Stimulated activated CD4-positive, alpha-beta T cell treated with anti-CD3 and anti-CD28 coated beads, Interleukin-1b, Interleukin-23, amount 100 ng/mL, for 1 hour (primary cell): ENCODE results near the gene DLL1.
"Not testable (repeated sequence)": the region's sequence is repeated elsewhere in the genome, so short reads cannot be mapped to it uniquely, and the experiment has no call there.

ENCODE experiments used
- DNase-seq, 2 donors: peaks; one replicate each; pipeline ENCODE4 v3.0.0-alpha.2; 2020; ENCODE audit warnings: low read depth in 2 of 2

DLL1 gene

DNA sequence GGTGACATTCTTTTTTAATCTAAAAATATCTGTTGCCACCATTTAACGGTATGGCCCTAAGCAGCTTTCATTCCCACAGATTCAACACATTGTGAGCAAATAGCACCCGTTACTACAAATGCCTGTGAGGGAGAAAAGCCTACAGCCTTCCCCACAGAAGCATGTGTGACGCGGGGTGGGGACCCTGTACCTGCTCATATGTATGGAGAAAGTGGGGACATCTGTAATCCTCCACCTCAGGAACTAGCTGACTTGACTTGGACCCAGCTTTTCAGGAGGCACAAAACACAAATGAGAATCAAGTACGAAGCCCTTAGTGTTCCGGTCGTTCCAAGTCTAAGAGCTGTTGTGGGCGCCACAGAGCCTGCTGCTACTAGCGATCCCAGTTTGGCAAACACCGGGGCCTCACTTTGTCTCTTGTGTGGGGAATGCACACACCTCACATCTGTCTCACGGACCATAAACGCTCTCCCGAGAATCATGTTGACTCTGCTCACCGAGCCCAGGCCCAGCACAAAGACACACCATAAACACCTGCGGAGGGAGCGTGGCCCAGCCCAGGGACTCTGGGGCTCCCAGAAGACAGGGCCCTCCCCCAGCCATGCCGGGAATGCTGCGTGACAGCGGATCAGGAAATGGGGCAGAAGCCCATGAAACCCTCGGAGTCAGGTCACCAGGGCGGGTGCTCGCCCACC, 21.6 kb downstream of the DLL1 start:
- no peak for DNase-seq

DNA sequence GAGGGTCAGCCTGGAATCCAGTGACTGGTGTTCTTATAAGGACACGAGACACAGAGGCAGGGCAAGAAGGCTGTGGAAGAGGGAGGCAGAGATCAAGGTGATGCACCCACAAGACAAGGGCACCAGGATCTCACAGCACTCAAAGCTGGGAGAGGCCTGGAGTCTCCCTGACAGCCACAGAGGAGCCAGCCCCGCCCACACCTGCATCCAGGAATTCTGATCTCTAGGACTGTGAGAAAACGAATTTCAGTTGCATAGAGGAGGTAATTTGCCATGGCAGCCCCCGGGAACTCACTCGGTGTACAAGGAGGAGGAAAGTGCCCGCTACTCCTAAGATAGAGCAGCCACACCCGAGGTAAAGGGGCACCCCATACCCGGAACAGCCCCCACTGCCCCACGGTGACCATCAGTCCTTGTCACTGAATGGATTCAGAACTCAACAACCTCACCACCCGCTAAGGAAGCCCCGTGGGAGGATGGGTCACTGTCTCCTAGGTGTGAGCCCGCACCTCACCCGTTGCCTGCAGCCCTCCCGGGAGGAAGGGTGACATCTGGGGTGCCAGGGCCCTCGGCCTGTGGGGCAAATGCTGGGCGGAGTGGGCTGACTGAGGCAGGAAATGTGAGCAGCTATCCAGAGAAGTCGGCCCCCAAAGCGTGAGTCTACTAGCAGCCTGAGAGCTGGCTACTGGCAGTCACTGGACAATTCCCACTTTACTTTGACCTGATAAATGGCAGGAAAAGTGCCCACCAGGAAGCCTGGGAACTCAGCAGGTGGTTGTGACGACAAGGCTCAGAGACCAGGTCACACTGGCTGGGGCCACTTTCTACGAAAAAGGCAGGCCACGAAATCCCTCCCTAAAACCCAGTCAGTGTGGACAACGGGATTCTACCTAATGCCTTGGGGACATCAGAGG, 22.4 kb downstream of the DLL1 start:
- DNase-seq: no peak

DNA sequence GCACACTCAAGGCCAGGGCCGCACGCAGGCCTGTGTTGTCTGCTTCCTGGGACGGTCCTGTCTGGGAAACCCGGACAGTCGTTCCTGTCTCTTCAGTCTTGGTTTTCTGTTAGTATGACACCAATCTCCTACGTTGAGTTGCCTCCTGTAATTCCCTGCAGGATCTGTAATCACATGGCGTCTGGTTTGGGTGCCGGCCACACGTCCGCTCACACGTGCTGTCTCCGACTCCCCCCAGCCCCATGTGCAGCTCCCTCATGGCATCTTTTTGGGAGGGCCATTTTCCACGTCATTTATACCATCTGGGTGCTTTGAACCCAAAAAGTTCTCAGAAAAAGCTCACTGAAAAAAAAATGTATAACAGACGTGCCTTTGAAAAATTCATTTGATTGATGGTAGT, 23.2 kb downstream of the DLL1 start:
- DNase-seq: no peak

DNA sequence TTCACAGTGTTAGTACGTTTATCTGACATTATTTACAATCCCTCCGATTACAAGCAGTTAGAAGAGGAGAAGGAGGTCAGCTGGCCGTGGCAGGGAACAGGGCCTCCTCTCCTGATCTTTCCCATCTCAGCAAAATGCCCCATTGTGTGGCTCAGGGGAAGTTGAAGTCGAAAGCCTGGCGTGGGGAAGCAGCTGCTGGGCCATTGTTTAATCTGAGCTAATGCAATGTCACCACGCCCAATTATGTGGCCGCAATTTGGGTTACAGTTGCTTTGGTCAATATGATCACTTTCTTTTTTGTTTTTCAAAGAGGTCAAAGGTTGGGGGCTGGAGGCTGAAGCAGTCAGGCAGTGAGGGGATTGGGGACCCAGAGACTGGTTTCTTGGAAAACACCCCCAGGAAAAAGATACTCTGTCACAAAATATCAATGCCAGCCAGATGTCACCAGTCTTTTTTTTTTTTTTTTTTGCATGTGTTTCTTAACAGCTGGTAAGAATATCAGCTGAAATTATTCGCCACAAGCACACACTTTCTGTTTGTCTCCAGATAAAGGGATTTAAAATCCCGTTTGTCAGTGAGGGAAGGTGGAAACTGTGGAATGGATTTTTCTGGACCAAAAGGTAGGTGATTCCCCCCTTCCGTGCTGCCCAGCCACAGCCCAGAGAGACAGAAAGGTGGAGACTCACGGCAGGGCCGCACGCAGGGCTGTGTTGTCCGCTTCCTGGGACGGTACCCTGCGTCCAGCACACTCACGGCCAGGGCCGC, 24.6 kb downstream of the DLL1 start:
- no peak for DNase-seq

DNA sequence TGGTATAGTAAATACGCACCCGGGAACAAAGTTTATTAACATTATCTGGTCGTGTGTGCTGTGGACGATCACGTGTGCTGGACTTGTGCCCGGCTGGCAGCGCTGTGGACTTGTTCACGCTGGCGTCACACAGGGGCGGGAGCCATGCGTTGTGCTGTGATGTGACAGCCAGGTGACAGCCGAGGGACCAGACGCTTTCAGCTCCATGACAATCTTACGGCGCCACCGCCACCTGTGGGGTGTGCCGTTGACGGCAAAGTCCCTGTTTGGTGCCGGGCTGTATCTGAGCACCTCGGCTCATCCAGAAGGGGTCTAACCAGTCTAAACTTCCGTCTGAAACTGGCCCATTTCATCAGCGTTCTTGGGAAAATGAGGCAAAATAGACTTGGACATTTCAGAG, 25.2 kb downstream of the DLL1 start:
- no peak for DNase-seq

DNA sequence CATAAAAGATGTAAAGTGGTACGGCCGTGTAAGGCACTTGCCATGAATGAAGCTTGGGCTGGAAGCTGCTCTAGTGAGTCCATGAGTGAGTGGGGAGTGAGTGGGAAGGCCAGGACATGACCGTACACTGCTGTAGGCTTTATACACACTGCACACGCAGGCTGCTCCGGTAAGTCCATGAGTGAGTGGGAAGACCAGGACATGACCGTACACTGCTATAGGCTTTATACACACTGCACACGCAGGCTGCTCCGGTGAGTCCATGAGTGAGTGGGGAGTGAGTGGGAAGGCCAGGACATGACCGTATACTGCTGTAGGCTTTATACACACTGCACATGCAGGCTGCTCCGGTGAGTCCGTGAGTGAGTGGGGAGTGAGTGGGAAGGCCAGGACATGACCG, 26.2 kb downstream of the DLL1 start:
- not testable (repeated sequence) for DNase-seq

DNA sequence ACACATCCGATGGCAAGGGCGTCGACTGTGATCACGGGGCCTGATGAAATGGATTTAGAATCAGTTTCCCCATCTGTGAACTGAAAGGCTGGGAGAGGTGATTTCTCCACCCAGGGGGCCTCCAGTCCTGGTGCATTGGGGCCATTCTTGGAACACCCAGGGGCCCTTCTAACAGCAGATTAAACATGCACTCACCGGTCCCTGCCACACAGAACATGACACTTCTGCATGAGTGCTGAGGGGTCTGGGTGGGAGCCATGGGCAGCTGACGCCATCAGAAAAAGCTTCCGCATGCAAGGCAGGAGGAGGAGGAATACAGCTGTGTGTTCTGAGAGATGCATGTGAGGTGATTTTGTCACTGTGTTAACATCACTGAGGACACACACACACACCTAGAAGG, 26.8 kb downstream of the DLL1 start:
- no peak for DNase-seq

DNA sequence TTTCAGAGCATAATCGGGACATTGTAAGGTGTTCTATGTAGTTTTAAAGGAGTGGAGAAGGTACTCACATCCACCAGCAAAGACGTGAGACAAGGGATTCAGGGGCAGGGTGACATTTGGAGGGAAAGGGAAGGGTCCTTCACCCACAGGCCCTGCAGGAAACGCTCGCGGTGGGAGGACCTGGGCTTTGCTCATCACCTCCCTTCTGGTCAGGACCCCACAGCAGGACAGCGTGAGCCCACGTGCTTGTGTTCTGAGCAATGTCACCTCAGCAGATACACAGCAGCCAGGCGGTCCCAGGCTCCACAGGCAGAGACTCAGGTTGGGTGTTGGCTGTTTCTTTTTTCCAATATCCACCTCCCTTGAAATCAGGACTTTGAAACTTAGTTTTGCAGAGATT, 27.5 kb downstream of the DLL1 start:
- DNase-seq: no peak

DNA sequence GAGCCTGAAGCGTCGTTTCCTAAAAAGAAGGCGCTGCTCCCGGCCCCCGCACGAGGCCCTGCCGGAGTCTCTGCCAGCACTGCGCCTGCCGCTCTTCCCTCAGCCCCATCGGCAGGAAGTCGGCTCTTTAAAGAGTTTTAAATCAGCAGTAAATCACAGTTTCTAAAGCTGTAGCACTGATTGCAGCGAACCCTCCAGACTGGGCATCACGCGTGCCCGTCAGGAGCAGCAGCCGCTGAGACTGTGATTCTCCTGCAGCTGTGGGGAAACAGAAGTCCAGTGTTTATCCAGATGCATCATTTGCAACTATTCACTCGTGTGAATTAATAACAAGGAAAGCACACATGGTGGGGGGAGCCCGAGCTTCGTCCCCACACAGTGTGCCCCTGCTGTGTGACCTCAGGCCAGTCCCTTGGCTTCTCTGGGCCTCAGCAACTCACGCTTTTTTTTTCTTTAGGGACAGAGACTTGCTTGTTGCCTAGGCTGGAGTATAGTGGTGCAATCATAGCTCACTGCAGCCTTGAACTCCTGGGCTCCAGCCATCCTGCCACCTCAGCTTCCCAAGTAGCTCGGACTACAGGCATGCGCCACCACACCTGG, 28.3 kb downstream of the DLL1 start:
- no peak for DNase-seq

DNA sequence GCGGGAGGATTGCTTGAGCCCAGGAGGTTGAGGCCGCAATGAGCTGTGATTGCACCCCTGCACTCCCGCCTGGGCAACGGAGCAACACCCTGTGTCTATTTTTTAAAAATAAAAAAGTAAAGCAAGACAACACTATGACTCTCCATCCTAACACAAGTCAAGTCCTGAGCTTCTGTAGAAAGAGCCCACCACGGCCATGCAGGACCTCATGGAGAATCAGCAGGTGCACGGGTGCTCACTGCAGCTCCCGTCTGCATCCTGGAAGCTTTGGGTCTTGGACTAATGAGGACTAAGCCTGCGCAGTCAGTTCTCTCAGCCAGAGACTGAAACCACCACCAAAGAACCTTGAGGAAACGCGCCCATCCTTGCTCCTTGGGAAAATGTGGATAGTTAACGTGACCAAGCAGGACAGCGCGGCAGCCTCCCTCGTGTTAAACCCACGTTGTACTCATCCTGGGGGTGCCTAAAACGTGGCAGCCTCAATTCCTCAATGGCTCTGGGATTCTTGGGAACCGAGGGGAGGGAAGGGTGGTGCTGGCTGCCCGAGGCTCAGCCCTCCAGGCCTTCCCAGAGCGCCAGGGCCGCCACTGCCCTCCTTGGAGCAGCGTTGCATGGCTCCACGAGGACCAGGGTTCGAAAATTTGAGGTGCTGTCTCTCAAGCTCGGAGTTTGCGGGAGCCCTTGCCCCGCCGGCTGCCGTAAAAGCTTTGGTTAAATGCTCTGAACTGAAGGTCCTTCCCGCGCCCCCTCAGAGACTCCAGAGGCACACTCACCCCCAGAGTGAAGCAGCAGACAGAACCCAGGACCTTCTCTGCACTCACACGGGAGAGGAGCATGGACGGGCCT, 29.0 kb downstream of the DLL1 start:
- DNase-seq: no peak

DNA sequence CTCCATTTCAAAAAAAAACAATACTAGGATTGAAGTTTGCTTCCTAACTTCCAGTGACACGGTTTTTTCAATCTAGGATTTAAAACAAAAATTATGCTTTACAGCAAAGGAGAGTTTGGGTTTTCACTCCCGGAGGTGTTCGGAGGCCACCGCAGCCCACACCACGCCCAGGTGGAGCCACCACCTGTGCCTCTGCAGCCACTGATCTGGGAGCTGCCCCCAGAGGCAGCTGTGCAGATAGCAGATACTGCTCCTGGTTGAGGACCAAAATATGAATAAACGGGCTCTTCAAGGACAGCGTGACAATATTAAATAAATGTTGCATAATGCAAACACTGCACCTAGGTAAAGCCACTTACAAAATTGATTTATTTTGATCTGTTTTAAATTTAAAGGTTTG, 30.2 kb downstream of the DLL1 start:
- no peak for DNase-seq

DNA sequence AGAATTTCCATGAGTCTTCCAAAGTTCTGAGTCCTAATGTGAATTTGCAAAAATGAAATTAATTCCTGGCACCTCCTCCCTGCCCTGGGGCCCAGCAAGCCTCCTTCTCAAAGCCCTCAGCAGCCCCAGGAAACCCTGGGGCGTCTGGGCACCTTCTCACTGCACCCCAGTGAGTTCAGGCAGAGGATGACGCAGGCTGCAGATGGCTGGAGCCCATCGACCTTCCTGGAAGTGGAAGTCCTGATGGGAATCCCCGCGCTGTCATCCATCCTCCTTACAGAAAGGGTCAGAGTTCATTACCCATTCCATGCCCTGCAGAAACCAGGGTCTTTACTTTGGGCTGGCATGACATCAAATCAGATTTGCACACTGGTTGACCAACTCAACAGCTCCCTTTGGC, 31.6 kb downstream of the DLL1 start:
- no peak for DNase-seq

DNA sequence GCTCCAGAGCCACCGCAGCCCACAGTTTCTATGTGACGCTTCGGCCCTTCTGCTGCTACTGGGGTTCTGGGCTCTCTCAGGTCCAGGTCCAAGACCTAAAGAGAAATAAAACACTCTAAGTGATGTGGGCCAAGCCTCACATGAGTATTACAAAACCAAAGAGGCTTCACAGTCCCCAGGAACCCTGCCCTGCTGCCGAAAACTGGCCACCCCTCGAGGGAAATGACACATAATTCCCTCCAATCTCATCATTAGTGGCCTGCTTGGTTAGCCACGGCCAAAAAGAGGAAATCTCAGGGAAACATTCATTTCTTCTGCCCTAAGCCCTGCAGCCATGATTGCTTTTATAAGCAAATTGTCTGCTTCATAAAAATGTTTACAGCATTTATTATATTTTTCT, 32.5 kb downstream of the DLL1 start:
- no peak for DNase-seq

DNA sequence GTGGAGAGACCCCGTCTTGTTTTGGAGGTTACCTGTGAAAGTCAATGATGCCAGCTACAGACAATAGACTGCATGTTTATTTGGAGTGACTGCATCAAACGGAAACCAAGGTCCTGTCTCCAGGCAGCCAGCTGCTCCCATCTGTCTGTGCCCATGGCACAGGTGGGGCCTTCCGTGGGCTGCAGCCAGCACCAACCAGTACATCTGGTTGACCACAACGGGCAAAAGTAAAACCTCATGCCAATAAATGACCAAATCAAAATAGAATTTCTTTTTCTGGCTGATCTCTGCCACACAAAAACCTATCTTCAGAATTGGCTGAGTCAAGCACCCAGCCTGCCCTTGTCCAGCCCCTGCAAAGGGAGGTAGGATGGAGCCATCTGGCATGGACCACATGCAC, 33.5 kb downstream of the DLL1 start:
- DNase-seq: no peak

DNA sequence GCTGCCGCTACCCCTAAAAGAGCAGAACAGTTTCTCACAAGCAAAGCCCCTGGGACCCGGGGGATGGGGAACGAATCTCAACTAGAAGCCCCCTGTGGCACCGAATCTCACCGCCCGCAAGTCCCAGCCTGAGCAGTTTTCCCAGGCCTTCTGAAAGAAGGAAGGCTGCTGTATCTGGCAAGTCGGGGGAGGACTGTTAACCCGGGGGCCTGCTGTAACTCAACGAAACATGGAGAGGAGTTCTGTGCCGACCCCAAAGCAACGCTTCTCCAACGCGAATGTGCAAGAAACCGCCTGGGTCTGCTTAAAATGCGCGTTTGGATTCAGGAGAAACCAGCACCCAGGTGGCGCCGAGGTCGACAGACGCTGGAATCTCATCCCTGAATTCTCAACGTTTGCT, 34.2 kb downstream of the DLL1 start:
- DNase-seq: no peak

DNA sequence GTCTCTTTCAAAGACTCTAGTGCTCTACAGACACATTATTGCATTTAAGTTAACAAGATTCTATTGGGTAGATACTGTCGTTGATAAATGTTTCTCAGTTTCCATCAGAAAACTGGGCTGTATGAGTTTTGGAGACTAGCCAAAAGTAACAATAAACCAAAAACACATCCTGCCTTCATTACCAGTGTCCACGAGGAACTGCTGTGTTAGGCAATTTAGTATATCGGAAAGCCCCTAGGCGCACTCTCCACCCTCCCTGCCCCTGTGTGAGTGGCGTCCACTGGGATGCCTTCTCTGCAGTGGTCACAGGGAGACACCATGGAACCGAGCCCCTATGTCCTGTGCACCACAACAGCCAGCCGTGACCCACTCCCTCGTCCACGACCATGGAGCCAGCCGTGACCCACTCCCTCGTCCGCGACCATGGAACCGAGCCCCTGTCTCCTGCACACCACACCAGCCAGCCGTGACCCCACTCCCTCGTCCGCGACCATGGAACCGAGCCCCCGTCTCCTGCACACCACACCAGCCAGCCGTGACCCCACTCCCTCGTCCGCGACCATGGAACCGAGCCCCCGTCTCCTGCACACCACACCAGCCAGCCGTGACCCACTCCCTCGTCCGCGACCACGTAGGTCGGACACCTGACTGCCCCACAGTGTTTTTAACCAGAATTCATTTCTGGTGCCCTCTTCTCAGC, 35.3 kb downstream of the DLL1 start:
- DNase-seq: no peak

DNA sequence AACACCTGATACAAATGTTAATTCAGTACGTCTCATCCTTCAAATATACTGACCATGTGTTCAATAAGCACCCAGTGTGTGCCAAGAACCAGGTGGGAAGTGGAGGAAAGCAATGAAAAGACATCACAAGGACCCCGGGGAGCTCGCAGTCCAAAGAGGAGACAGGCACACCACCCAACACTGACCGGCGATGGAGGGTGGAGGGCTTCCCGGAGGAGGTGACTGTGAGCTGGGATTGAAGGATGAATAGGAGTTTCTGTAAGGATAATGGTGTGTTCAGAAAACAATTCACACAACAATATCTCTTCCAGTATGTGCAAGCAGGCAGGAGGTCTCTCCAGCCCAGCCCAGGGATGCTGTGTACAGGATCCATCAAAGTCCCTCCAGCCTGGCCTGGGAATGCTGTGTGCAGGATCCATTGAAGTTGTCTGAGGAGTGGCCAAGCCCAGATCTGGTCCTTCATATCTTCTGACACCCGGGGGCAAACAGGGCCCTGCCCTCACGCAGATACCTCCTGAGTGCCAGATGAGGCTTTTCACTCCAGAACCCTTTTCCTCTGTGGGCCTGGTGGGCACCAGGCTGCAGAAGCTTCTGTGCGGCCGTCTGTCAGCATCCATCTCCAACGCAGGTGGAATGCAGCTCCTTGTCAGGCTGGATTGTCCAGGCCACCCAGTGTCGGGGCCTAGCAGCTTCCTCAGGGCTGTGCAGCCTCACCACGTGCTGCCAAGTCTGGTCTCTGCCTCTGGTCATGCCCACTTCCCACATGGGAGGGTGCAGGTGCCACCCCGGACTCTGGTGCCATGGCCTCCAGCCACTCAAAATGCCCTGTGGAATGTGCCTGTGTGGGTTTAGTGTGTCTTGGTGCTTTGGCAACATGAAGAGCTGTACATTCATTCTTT, 36.3 kb downstream of the DLL1 start:
- DNase-seq: no peak

DNA sequence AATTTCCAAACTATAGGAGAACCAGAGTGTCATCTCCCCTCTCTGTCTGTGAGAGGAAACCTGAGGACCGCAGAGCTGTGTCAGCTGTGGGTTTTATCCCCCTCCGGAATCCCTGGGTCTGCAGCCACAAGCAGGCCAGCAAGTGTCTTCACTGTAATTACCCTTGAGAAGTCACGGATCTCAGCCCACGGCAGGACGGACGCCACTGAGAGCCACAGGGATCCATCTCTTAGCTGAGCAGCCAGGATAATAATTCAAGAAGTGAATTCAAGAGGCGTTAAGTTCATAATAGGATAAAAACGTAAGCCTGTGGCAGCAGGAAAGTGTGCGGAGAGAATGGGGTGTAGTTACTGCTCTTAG, 37.0 kb downstream of the DLL1 start:
- no peak for DNase-seq

DNA sequence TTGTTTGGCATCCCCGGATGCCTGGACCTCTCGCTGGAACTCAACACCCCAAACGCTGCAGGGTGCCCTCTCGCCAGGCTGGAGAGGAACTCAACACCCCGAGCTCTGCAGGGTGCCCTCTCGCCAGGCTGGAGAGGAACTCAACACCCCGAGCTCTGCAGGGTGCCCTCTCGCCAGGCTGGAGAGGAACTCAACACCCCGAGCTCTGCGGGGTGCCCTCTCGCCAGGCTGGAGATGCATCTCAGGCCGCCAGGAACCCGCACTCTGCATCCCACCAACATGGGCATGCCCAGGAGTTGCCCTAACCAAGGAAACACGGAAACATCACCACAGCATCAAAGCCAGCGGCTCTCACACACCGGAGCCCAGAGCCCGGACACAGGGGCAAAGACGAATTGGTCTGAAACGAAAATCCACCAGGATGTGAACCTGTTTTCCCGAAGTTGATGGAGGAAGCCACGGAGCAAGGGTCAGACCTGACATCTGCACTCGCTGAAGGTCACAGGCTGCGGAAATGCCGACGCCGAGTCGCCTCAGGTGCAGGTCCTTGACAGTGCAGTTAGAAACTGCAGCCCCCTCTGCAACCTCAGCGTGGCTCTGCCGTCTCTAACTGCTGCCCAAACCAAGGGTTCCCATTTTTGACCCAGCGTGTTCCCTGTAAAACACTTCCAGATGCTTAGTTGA, 37.5 kb downstream of the DLL1 start:
- DNase-seq: no peak
